HEK293T (cell line): ENCODE results near the gene CYB5R3.

Experiments used
- ELF4 ChIP-seq: fragments of 450-650 bp; IDR thresholded peaks from 2 replicates; pipeline ENCODE4 v1.6.1; 2017; ENCODE audit warnings: antibody characterized with exemption
- HDGF ChIP-seq: fragments of 450-650 bp; IDR thresholded peaks from 2 replicates; pipeline ENCODE4 v1.6.1; 2017; ENCODE audit warnings: antibody characterized with exemption, borderline replicate concordance

DNA sequence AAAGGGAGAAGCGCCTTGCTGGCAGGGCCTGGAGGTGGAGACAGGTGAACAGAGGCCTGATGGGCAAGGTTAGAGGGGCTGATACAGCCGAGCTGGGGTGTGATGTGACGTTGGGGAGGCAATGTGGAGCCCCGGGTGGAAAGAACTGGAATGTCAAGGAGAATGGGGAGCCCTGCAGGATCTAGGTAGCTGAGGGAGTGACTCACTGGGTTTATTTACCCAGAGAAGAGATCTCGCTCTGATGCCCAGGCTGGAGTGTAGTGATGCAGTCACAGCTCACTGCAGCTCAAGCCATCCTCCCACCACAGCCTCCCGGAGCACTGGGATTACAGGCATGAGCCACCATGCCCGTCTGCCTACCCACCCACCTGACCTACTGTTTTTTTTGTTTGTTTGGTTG is 1.9 kb upstream of the CYB5R3 start:
- TF ChIP-seq HDGF (no peak), ELF4 (no peak)
